Adrenal gland (tissue), 5 donors: ENCODE results near the gene S100A1.
"Not testable (repeated sequence)": the region's sequence is repeated elsewhere in the genome, so short reads cannot be mapped to it uniquely, and the experiment has no call there.

Experiments used
- POLR2A ChIP-seq, 2 donors: fragments of 450-650 bp; IDR thresholded peaks; one replicate each; pipeline ENCODE4 v1.6.1; 2017; ENCODE audit warnings: antibody characterized with exemption in 2 of 2, mild to moderate bottlenecking in 2 of 2, moderate library complexity in 1 of 2
- TF ChIP-seq, protein P1 (sequence below), 6 experiments: fragments of 450-650 bp in 4 of 6; fragments of 200-600 bp in 2 of 6; sonication (generic) in 1 of 6; IDR thresholded peaks; 1 replicate in 5 of 6; 2 replicates in 1 of 6; pipeline versions ENCODE4 v1.5.1 to v1.8.0; 2016 to 2021; ENCODE audit warnings: antibody characterized with exemption in 6 of 6, mild to moderate bottlenecking in 2 of 6, moderate library complexity in 1 of 6
- donor health status: DM: no; HTN: no; CAD: no.

DNA sequence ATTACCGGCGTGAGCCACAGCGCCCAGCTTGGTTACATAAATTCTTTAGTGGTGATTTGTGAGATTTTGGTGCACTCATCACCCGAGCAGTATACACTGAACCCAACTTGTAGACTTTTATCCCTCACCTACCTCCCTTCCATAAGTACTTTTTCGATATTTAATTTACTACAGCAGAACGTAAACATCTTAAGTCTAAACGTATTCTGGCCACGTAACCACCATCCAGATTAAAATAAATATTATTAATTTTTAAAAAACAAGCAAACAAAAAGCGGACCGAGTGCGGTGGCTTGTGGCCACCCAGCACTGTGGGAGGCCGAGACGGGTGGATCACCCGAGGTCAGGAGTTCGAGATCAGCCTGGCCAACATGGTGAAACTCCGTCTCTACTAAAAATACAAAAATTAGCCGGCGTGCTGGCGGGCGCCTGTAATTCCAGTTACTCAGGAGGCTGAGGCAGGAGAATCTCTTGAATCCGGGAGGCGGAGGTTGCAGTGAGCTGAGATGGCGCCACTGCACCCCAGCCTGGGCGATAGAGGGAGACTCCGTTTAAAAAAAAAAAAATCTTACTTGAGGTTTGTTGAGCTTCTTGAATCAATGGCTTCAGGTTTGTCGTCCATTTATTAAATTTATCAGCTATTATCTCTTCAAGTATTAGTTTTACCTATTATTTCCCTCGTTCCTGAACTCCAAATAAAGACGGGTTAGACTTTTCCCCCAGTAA lies 43.6 kb downstream of the S100A1 start:
- TF ChIP-seq, protein P1, sequence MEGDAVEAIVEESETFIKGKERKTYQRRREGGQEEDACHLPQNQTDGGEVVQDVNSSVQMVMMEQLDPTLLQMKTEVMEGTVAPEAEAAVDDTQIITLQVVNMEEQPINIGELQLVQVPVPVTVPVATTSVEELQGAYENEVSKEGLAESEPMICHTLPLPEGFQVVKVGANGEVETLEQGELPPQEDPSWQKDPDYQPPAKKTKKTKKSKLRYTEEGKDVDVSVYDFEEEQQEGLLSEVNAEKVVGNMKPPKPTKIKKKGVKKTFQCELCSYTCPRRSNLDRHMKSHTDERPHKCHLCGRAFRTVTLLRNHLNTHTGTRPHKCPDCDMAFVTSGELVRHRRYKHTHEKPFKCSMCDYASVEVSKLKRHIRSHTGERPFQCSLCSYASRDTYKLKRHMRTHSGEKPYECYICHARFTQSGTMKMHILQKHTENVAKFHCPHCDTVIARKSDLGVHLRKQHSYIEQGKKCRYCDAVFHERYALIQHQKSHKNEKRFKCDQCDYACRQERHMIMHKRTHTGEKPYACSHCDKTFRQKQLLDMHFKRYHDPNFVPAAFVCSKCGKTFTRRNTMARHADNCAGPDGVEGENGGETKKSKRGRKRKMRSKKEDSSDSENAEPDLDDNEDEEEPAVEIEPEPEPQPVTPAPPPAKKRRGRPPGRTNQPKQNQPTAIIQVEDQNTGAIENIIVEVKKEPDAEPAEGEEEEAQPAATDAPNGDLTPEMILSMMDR (IDR thresholded peaks at IDR 0.05): not testable (repeated sequence)
- TF ChIP-seq POLR2A (IDR thresholded peaks at IDR 0.05): not testable (repeated sequence)
